ENCODE data around the gene ANKFN1. TPM values are rescaled to one million over a fixed set of nuclear protein-coding genes. Genes with fewer than 3 reads are reported as not detected.

ANKFN1 gene
- total RNA-seq, 1 experiment from 2014 or later = not detected

GRCh38 chr17:56309897-56310296 is 156.6 kb downstream of the ANKFN1 start:
- intact Hi-C loops (cut with micrococcal nuclease; ENCODE audit: unreplicated experiment) = loop anchor here (10.0 kb wide), 2 partner anchors 165 to 785 kb away; no protein-coding TSS in a partner anchor
- BruUV-seq (replicated peaks) = no TSS peak
- Mint-ChIP-seq H3K27me3 (ENCODE audit: unreplicated experiment) (no peaks in the 10 kb centered on the region), H3K36me3 (ENCODE audit: insufficient read depth, unreplicated experiment) (no peaks in the 10 kb centered on the region), H3K4me3 (ENCODE audit: low read depth, unreplicated experiment) (no peak overlapping the region), H3K27ac (ENCODE audit: unreplicated experiment) (no peak overlapping the region), H3K9me3 (ENCODE audit: low read depth, unreplicated experiment) (no peaks in the 10 kb centered on the region), H3K4me1 (ENCODE audit: low read depth, unreplicated experiment) (no peaks in the 10 kb centered on the region)
- no peak for DNase-seq
- CTCF ChIA-PET = interaction anchor here (0.7 kb wide), 1 partner anchor 401 kb away, joined by 5 read pairs; no protein-coding TSS in a partner anchor
- TF ChIP-seq CTCF (IDR thresholded peaks at IDR 0.05; ENCODE audit: unreplicated experiment) = no peak

GRCh38 chr17:56310782-56311181 is 157.5 kb downstream of the ANKFN1 start:
- no TSS peak for BruUV-seq (replicated peaks)
- H3K4me1 Mint-ChIP-seq (ENCODE audit: low read depth, unreplicated experiment) = no peaks in the 10 kb centered on the region
- intact Hi-C loops (cut with micrococcal nuclease; ENCODE audit: unreplicated experiment) = loop anchor here (10.0 kb wide), 2 partner anchors 164 to 786 kb away; no protein-coding TSS in a partner anchor
- H3K27me3 Mint-ChIP-seq (ENCODE audit: unreplicated experiment) = no peaks in the 10 kb centered on the region
- no peak overlapping the region for H3K27ac Mint-ChIP-seq (ENCODE audit: unreplicated experiment)
- CTCF ChIA-PET = no interaction called here
- DNase-seq = no peak
- no peaks in the 10 kb centered on the region for H3K36me3 Mint-ChIP-seq (ENCODE audit: insufficient read depth, unreplicated experiment)
- H3K9me3 Mint-ChIP-seq (ENCODE audit: low read depth, unreplicated experiment) = no peaks in the 10 kb centered on the region
- no peak overlapping the region for H3K4me3 Mint-ChIP-seq (ENCODE audit: low read depth, unreplicated experiment)
- TF ChIP-seq CTCF (IDR thresholded peaks at IDR 0.05; ENCODE audit: unreplicated experiment) = no peak

- H3K36me3 Mint-ChIP-seq (ENCODE audit: insufficient read depth, unreplicated experiment) = no peaks in the 10 kb centered on the region
- no peak for TF ChIP-seq CTCF (IDR thresholded peaks at IDR 0.05; ENCODE audit: unreplicated experiment)
- H3K4me1 Mint-ChIP-seq (ENCODE audit: low read depth, unreplicated experiment) = no peaks in the 10 kb centered on the region
- H3K27ac Mint-ChIP-seq (ENCODE audit: unreplicated experiment) = no peak overlapping the region
- intact Hi-C loops (cut with micrococcal nuclease; ENCODE audit: unreplicated experiment) = loop anchor here (10.0 kb wide), 2 partner anchors 162 to 788 kb away; no protein-coding TSS in a partner anchor
- CTCF ChIA-PET = no interaction called here
- H3K9me3 Mint-ChIP-seq (ENCODE audit: low read depth, unreplicated experiment) = no peaks in the 10 kb centered on the region
- no peaks in the 10 kb centered on the region for H3K27me3 Mint-ChIP-seq (ENCODE audit: unreplicated experiment)
- BruUV-seq (replicated peaks) = no TSS peak
- H3K4me3 Mint-ChIP-seq (ENCODE audit: low read depth, unreplicated experiment) = no peak overlapping the region
- DNase-seq = no peak
Measured at GRCh38 chr17:56313201-56313600, 159.9 kb downstream of the ANKFN1 start.

- no peaks in the 10 kb centered on the region for H3K4me1 Mint-ChIP-seq (ENCODE audit: low read depth, unreplicated experiment)
- H3K27ac Mint-ChIP-seq (ENCODE audit: unreplicated experiment) = no peak overlapping the region
- H3K27me3 Mint-ChIP-seq (ENCODE audit: unreplicated experiment) = no peaks in the 10 kb centered on the region
- no peaks in the 10 kb centered on the region for H3K9me3 Mint-ChIP-seq (ENCODE audit: low read depth, unreplicated experiment)
- no TSS peak for BruUV-seq (replicated peaks)
- CTCF ChIA-PET = no interaction called here
- DNase-seq = no peak
- intact Hi-C loops (cut with micrococcal nuclease; ENCODE audit: unreplicated experiment) = loop anchor here (10.0 kb wide), 2 partner anchors 161 to 789 kb away; no protein-coding TSS in a partner anchor
- no peak for TF ChIP-seq CTCF (IDR thresholded peaks at IDR 0.05; ENCODE audit: unreplicated experiment)
- H3K4me3 Mint-ChIP-seq (ENCODE audit: low read depth, unreplicated experiment) = no peak overlapping the region
- H3K36me3 Mint-ChIP-seq (ENCODE audit: insufficient read depth, unreplicated experiment) = no peaks in the 10 kb centered on the region
Measured at GRCh38 chr17:56314026-56314425, 160.8 kb downstream of the ANKFN1 start.

Measured in Calu3 (cell line).